HUES48 (cell line): Measurements from ENCODE around the gene NAA80.
A peak's percentile ranks its signal among the peaks of the same experiment; 100 is the strongest.
"Not testable (repeated sequence)": the region's sequence is repeated elsewhere in the genome, so short reads cannot be mapped to it uniquely, and the experiment has no call there.

Experiments used
- H3K27ac ChIP-seq: one replicate; pipeline ENCODE4 v1.7.0; 2013; ENCODE audit warnings: low read depth, low read length, inconsistent platforms
- H3K27me3 ChIP-seq: 2 replicates; pipeline ENCODE4 v1.6.1; 2013; ENCODE audit warnings: mild to moderate bottlenecking, low read length; ENCODE audit not compliant: control insufficient read depth, insufficient read depth
- H3K36me3 ChIP-seq: 2 replicates; pipeline ENCODE4 v1.6.1; 2013; ENCODE audit warnings: low read length; ENCODE audit not compliant: control insufficient read depth, insufficient read depth
- H3K4me1 ChIP-seq: 2 replicates; pipeline ENCODE4 v1.6.1; 2013; ENCODE audit warnings: mild to moderate bottlenecking, low read length; ENCODE audit not compliant: control insufficient read depth, insufficient read depth
- H3K4me3 ChIP-seq: 2 replicates; pipeline ENCODE4 v1.5.1; 2013; ENCODE audit warnings: mild to moderate bottlenecking, low read depth, low read length
- H3K9ac ChIP-seq: 2 replicates; pipeline ENCODE4 v1.6.1; 2013; ENCODE audit warnings: mild to moderate bottlenecking, low read depth, low read length, moderate library complexity
- H3K9me3 ChIP-seq: 2 replicates; pipeline ENCODE4 v1.6.1; 2013; ENCODE audit warnings: low read length; ENCODE audit not compliant: control insufficient read depth, insufficient read depth

The NAA80 gene

DNA sequence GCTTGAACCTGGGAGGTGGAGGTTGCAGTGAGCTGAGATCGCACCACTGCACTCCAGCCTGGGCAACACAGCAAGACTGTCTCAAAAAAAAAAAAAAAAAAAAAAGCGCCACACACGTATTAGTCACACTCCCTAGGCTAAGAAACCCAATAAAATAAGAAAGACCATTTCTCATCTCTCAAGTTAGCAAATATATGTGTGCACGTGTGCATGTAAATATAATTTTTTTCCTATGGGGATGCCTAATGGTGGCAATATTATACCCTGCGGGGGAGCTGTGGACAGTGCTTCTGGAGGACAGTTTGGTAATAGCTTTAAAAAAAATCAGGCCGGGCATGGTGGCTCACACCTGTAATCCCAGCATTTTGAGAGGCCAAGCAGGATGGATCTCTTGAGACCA is 15.1 kb downstream of the NAA80 start:
- H3K4me3 ChIP-seq, H3K27me3 ChIP-seq, H3K9me3 ChIP-seq, H3K27ac ChIP-seq, H3K4me1 ChIP-seq, H3K9ac ChIP-seq: not testable (repeated sequence)
- peaks cover 26% of the 10 kb centered on the region for H3K36me3 ChIP-seq

DNA sequence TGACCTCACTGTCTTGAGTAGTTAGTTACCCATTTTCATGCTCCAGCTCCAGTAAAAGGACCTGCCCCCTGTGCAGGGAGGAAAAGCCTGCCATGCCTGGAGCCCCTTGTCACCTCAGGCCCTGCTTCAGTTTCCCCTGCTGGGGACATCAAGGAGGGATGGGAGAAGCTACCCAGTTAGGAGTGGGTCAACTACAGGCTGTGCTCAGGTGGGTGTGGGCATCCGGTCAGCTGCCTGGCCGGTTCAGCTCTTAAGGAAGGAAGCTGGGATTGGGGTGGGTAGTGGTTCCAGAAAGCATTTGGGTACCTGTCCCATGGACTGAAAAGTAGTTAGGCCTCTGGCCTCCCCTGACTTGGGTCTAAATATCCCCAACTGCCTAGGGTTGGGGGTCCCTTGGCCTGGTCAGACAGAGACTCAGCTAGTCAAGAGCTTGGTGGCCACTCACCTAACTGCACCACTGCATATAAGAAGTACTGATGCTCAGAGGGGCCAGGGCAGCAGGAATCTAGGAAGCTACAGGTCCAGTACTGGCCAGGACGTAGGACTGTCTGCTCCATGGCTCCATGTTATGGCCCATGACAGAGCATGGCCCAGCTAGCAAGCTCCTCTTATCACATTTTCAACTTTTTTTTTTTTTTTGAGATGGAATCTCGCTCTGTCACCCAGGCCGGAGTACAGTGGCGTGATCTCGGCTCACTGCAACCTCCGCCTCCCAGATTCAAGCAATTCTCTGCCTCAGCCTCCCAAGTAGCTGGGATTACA is 19.8 kb downstream of the NAA80 start:
- H3K36me3 ChIP-seq = no peaks in the 10 kb centered on the region
- no peaks in the 10 kb centered on the region for H3K9me3 ChIP-seq
- H3K4me1 ChIP-seq = peaks cover 4% of the 10 kb centered on the region; the same call in 1 of the 2 replicates
- no peak overlapping the region for H3K9ac ChIP-seq
- H3K4me3 ChIP-seq = no peak overlapping the region
- peaks cover 33% of the 10 kb centered on the region for H3K27me3 ChIP-seq
- H3K27ac ChIP-seq = no peak overlapping the region

DNA sequence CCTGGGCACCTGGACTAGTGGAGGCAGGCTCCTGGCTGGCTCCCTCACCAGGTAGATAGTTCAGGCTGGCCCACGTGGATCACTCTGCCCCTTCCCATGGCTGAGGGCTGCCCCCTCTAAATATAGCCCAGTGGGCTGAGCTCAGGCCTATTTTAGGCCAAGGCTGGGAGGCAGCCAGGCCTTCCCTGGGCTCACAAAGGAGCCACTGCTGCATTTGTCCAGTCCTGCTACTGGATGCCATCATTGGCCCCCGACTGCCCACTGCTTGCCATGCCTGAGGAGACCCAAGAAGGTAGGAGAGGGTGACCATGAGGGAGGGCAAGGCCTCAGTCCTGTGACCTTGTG is 20.4 kb downstream of the NAA80 start, which contains the start of gene LSMEM2:
LSMEM2 (plus strand) TSS at position 208 of the 345 bp plus-strand sequence; CDS start at position 235, 27 bp downstream.
- Histone ChIP-seq H3K9ac (no peak within 1 kb of the TSS), H3K27ac (no peak within 1 kb of the TSS), H3K27me3 (peaks cover 38% of the 10 kb centered on the region), H3K4me3 (no peak within 1 kb of the TSS), H3K4me1 (peaks cover 4% of the 10 kb centered on the region; the same call in 1 of the 2 replicates), H3K9me3 (no peaks in the 10 kb centered on the region), H3K36me3 (no peaks in the 10 kb centered on the region)

DNA sequence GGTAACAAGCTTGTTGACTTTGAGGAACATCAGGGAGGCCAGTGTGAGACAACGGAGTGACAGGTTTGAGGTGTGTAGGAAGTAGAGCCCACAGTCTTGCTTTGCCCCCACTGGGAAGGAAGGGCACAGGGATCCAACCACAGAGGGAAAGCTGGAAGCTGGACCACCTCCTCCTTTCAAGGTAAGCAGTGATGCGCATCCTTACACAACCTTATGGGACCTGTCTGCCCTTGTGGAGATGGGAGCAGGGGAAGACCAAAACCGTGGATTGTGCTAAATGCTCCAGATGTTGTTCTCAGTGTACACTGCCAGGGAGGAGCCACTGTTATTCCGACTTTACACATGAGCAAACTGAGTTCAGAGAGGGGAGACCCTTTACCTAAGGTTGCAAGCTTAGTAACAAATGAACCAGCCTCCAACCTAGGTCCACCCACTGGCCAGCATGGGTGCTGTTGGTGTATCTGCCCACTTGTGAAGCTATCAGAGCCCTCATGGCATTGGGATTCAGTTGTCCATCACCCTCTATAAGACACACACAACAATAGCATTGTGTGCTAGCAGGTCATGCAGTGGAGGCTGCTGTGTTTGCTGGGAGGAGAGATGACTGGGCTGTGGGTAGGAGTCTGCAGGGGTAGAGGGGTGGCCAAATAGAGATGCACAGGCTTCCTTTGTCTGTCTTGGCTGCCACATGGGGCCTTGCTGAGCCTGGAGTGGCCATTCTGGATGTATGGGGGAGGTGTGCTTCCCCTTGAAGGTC is 20.9 kb downstream of the NAA80 start:
- H3K27ac ChIP-seq = no peak overlapping the region
- H3K9me3 ChIP-seq = no peaks in the 10 kb centered on the region
- no peak overlapping the region for H3K4me3 ChIP-seq
- no peaks in the 10 kb centered on the region for H3K36me3 ChIP-seq
- peaks cover 44% of the 10 kb centered on the region for H3K27me3 ChIP-seq
- no peak overlapping the region for H3K9ac ChIP-seq
- peaks cover 4% of the 10 kb centered on the region; the same call in 1 of the 2 replicates for H3K4me1 ChIP-seq

DNA sequence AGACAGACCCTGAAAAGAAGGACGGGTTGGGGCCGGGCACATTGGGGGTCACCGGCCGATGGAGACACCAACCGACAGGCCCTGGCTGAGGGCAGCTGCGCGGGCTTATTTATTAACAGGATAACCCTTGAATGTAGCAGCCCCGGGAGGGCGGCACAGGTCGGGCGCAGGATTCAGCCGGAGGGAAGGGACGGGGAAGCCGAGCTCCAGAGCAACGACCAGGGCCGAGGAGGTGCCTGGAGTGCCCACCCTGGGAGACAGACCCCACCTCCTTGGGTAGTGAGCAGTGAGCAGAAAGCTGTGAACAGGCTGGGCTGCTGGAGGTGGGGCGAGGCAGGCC is 22.5 kb downstream of the NAA80 start:
- no peak overlapping the region for H3K4me3 ChIP-seq
- no peak overlapping the region for H3K27ac ChIP-seq
- H3K27me3 ChIP-seq = peaks cover 47% of the 10 kb centered on the region
- H3K36me3 ChIP-seq = no peaks in the 10 kb centered on the region
- no peaks in the 10 kb centered on the region for H3K9me3 ChIP-seq
- H3K4me1 ChIP-seq = peaks cover 4% of the 10 kb centered on the region; the same call in 1 of the 2 replicates
- H3K9ac ChIP-seq = no peak overlapping the region

DNA sequence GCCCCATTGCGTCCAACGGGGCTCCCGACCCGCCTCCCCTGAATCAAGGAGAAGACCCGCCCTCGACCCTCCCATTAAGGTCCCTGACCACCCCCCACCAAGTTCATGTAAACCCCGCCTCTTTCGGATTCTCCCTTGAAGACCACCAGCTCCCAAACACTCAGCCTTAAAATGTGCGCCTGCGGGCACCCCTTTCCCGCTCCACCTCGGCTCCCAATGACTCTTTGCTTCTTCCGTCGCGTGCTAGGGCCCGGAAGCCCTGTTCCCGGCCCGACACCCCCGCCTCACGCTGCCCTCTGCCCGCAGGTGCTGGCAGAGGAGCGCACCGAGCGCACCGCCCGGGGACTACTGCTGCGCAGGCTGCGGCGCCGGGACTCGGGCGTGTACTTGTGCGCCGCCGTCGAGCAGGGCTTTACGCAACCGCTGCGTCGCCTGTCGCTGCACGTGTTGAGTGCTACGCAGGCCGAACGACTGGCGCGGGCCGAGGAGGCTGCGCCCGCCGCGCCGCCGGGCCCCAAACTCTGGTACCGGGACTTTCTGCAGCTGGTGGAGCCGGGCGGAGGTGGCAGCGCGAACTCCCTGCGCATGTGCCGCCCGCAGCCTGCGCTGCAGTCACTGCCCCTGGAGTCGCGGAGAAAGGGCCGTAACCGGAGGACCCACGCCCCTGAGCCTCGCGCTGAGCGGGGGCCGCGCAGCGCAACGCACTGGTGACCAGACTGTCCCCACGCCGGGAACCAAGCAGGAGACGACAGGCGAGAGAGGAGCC is 23.0 kb downstream of the NAA80 start:
- Histone ChIP-seq H3K9me3 (no peaks in the 10 kb centered on the region), H3K4me3 (peak overlapping the region; percentile 62; the same call in 1 of the 2 replicates), H3K36me3 (no peaks in the 10 kb centered on the region), H3K27ac (no peak overlapping the region), H3K4me1 (peaks cover 4% of the 10 kb centered on the region; the same call in 1 of the 2 replicates), H3K27me3 (peaks cover 47% of the 10 kb centered on the region), H3K9ac (no peak overlapping the region)

DNA sequence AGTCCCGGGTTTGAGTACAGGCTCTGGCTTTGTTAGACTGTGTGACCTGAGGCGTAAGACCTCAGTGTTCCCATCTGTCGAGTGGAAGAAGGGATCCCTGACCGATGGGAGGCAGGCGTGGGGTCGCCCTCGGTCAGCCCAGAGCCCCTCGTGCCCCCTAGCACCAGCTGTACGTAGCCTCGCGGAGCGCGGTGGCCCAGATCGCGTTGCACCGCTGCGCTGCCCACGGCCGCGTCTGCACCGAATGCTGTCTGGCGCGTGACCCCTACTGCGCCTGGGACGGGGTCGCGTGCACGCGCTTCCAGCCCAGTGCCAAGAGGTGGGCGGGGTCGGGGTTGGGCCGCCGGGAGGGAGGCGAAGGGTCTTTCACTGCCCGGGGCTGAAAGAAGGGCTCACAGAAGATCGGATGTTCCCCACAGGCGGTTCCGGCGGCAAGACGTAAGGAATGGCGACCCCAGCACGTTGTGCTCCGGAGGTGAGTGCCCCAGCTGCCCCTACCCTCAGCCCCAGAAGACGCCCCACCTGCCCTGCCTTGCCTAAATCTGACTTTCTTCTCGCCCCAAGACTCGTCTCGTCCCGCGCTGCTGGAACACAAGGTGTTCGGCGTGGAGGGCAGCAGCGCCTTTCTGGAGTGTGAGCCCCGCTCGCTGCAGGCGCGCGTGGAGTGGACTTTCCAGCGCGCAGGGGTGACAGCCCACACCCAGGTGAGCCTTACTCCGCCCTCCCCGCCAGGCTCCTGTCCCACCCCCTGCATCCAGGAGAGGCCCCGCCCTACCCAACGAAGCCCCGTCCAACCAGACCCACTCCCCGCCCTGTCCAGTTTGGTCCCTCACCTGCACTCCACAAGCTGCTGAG is 23.8 kb downstream of the NAA80 start:
- peaks cover 47% of the 10 kb centered on the region for H3K27me3 ChIP-seq
- peak overlapping the region; percentile 62 for H3K4me3 ChIP-seq
- H3K9ac ChIP-seq = no peak overlapping the region

DNA sequence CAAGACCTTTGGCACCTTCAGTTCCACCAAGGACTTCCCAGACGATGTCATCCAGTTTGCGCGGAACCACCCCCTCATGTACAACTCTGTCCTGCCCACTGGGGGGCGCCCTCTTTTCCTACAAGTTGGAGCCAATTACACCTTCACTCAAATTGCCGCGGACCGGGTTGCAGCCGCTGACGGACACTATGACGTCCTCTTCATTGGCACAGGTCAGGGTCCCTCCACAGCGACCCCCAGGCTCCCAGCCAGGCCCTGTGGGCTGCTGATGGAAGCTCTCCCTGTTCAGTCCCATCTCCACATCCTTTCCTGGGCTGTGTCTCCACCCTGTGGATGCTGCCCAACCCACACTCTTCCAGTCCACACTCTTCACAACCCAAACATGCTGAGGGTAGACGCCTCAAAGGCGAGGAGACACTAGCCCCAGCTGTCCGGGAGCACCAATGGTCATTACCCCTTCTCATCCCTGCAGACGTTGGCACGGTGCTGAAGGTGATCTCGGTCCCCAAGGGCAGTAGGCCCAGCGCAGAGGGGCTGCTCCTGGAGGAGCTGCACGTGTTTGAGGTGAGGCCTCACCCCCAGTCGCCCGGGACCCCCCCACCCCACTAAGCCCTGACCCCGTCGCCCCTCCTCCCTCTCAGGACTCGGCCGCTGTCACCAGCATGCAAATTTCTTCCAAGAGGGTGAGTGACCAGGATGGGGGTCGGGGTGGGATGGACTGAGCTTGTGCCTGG is 24.7 kb downstream of the NAA80 start:
- Histone ChIP-seq H3K4me1 (peaks cover 5% of the 10 kb centered on the region; the same call in 1 of the 2 replicates), H3K27me3 (peaks cover 47% of the 10 kb centered on the region), H3K36me3 (no peaks in the 10 kb centered on the region), H3K9me3 (no peaks in the 10 kb centered on the region), H3K27ac (no peak overlapping the region), H3K4me3 (peak overlapping the region; percentile 62; the same call in 1 of the 2 replicates), H3K9ac (no peak overlapping the region)

More for the DNA sequence above, 23.8 kb downstream of the NAA80 start:
- Histone ChIP-seq H3K4me1 (peaks cover 4% of the 10 kb centered on the region; the same call in 1 of the 2 replicates), H3K27ac (no peak overlapping the region), H3K36me3 (no peaks in the 10 kb centered on the region), H3K9me3 (no peaks in the 10 kb centered on the region)

DNA sequence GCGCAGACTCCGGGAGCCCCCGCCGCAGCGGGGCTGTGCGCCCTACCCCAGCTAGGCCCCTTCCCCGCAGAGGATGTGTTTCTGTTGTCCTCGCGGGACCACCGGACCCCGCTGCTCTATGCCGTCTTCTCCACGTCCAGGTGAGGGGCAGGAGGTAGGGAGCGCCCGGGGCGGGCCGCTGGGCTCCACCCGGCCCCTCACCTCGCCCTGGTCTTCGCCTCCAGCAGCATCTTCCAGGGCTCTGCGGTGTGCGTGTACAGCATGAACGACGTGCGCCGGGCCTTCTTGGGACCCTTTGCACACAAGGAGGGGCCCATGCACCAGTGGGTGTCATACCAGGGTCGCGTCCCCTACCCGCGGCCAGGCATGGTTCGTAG is 25.5 kb downstream of the NAA80 start:
- Histone ChIP-seq H3K9ac (no peak overlapping the region), H3K36me3 (no peaks in the 10 kb centered on the region), H3K9me3 (no peaks in the 10 kb centered on the region), H3K4me3 (no peak overlapping the region), H3K27ac (no peak overlapping the region), H3K4me1 (peaks cover 13% of the 10 kb centered on the region; the same call in 1 of the 2 replicates), H3K27me3 (peaks cover 47% of the 10 kb centered on the region)
